Stomach (tissue), 9 donors: ENCODE measurements around the gene GRXCR2. TPM values are rescaled to one million over a fixed set of nuclear protein-coding genes. Genes with fewer than 3 reads are reported as not detected.

Experiments used
- DNase-seq, 2 donors: peaks; one replicate each; pipeline versions ENCODE4 v3.0.0 to v3.0.0-alpha.2; 2013 to 2019
- H3K27ac ChIP-seq, 5 donors: fragments of 200-600 bp in 4 of 5; sonication (generic) in 4 of 5; one replicate each; pipeline ENCODE4 v1.5.1; 2013 to 2019; ENCODE audit warnings: mild to moderate bottlenecking in 1 of 5, moderate library complexity in 1 of 5
- H3K27me3 ChIP-seq, 3 donors: fragments of 200-600 bp; sonication (generic); one replicate each; pipeline ENCODE4 v1.5.1; 2017 to 2019; ENCODE audit warnings: mixed run types in 1 of 3
- H3K36me3 ChIP-seq, 4 donors: fragments of 200-600 bp; sonication (generic); 1 replicate in 3 of 4; 2 replicates in 1 of 4; pipeline ENCODE4 v1.5.1; 2016 to 2019
- H3K4me1 ChIP-seq, 4 donors: fragments of 200-600 bp; sonication (generic); one replicate each; pipeline ENCODE4 v1.5.1; 2016 to 2019
- H3K4me3 ChIP-seq, 4 donors: fragments of 200-600 bp; sonication (generic) in 3 of 4; one replicate each; pipeline ENCODE4 v1.5.1; 2016 to 2019; ENCODE audit warnings: mild to moderate bottlenecking in 1 of 4
- H3K9me3 ChIP-seq, 4 donors: fragments of 200-600 bp; sonication (generic); one replicate each; pipeline ENCODE4 v1.5.1; 2016 to 2019
- CTCF ChIP-seq, 7 experiments: fragments of 450-650 bp in 4 of 7; fragments of 200-600 bp in 3 of 7; sonication (generic) in 3 of 7; IDR thresholded peaks; one replicate each; pipeline ENCODE4 v1.5.1; 2016 to 2019; ENCODE audit warnings: antibody characterized with exemption in 7 of 7, control low read depth in 2 of 7, mild to moderate bottlenecking in 1 of 7
- EP300 ChIP-seq: sonication (generic); formaldehyde crosslinking; IDR thresholded peaks from one replicate; pipeline ENCODE4 v1.6.1; 2017; ENCODE audit warnings: antibody characterized with exemption
- POLR2A ChIP-seq, 4 donors: fragments of 450-650 bp; IDR thresholded peaks; one replicate each; pipeline ENCODE4 v1.6.1; 2016; ENCODE audit warnings: antibody characterized with exemption in 4 of 4, control low read depth in 2 of 4, mild to moderate bottlenecking in 1 of 4, moderate library complexity in 1 of 4
- POLR2AphosphoS5 ChIP-seq, 3 donors: sonication (generic); formaldehyde crosslinking; IDR thresholded peaks; one replicate each; pipeline ENCODE4 v1.6.1; 2016; ENCODE audit warnings: antibody characterized with exemption in 3 of 3
- WGBS, 5 donors: extraction: QIAGEN DNeasy Blood & Tissue Kit in 3 of 5; methylation state at CpG; one replicate each; pipeline versions ENCODE4 v1.1.5 to v1.1.7; 2013 to 2018; 5-methylcytosine and 5-hydroxymethylcytosine counted together
- intact Hi-C: fragments of 100-400 bp; cut with DNase I; formaldehyde crosslinking; loops from one replicate; pipeline ENCODE4 v1.15.1; 2023; ENCODE audit warnings: low total_unique reads
- polyA plus RNA-seq, 3 donors: library from polyadenylated mRNA; stranded (reverse); fragments of 200-250 nt; gene quantifications; one replicate each; pipeline ENCODE4 v1.2.3, GENCODE V29; 2013
- total RNA-seq, 5 donors: library from RNA; depleted of rRNA; stranded (reverse); fragments of >200 nt; gene quantifications; one replicate each; pipeline versions ENCODE4 v1.1.0 to v1.2.3, GENCODE V29; 2014 to 2016
- donor health status: healthy with polysubstance abuse.
- donor health status: Bipolar disorder and iron deficiency.
- donor health status: healthy.

The GRXCR2 gene
- total and polyA plus RNA-seq, 8 donors, result not detected

DNA sequence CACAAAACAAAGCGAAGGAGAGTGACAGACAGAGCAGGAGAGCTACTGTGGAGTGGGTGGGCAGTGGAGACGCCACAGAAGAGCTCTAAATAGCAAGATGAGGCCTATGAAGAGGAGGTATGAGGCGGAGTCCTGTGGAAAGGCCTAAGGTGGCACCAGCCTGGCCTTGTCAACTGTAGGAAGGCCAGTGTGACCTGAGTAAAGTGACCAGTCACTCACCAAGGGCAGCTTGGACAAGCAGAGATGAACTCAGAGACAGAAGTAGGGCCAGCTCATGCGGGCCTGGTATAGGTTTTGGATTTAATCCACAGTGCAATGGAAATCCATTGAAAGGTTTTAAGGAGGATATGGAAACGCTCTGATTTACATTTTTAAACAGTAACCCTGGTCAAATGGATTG is 39.8 kb upstream of the GRXCR2 start:
- no peak overlapping the region for H3K27ac ChIP-seq
- no peaks in the 10 kb centered on the region for H3K4me1 ChIP-seq
- H3K36me3 ChIP-seq, result no peaks in the 10 kb centered on the region
- no peak for DNase-seq
- intact Hi-C loops, result no loop called here
- no peaks in the 10 kb centered on the region for H3K9me3 ChIP-seq
- no peak for TF ChIP-seq POLR2A (IDR thresholded peaks at IDR 0.05)
- H3K4me3 ChIP-seq, result no peak overlapping the region
- 86 to 89% (median 89%) methylated on average over 5 of the region's 5 CpGs for WGBS, 5 donors
- H3K27me3 ChIP-seq, result no peaks in the 10 kb centered on the region

DNA sequence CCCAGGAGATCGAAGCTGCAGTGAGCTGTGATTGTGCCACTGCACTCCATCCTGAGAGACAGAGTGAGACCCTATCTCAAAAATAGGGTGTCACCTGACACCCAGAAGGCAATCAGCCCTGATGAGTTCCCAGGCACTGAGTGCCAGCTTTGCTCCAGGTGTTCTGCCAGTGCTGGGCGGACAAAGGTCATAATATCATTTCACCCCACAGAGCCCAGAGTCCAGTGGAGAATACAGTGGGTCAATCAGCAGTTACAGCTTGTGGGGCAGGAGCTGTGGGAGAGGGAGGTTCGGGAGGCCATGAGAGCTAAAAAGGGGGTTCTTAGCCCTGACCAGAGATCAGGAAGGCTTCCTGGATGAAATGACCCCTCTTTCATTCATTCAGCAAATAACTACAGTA is 39.2 kb upstream of the GRXCR2 start:
- TF ChIP-seq POLR2A (IDR thresholded peaks at IDR 0.05), result no peak
- TF ChIP-seq POLR2AphosphoS5 (IDR thresholded peaks at IDR 0.05), result no peak
- no peak for TF ChIP-seq CTCF (IDR thresholded peaks at IDR 0.05)
- no peak for TF ChIP-seq EP300

DNA sequence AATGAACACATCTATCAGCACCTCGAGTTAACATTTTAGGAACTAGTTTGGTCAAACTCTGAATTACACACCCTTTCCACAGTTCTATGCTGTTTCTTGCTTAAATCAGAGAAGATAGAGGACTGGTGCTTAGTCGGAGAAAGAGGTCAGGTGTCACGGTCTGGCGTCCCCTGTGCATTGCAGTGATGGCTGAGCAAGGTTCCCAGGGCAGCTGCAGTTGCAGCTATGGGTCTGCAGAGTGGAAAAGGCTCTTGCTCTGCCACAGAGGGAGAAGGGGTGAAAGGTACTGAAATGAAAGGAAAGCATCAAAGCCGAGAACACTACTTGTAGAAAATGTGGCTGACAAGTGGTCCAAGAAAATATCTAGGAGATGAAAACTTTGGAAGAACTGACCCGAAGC is 38.4 kb upstream of the GRXCR2 start:
- no peak overlapping the region for H3K4me3 ChIP-seq
- intact Hi-C loops, result no loop called here
- DNase-seq, result no peak
- no peaks in the 10 kb centered on the region for H3K27me3 ChIP-seq
- no peak overlapping the region for H3K27ac ChIP-seq
- H3K9me3 ChIP-seq, result no peaks in the 10 kb centered on the region
- no peaks in the 10 kb centered on the region for H3K36me3 ChIP-seq
- WGBS, 5 donors, result 66 to 84% (median 80%) methylated on average over 6 of the region's 6 CpGs
- H3K4me1 ChIP-seq, result no peaks in the 10 kb centered on the region
- TF ChIP-seq EP300, result no peak

More for the DNA sequence above, 39.2 kb upstream of the GRXCR2 start:
- 77 to 89% (median 80%) methylated on average over 3 of the region's 3 CpGs for WGBS, 5 donors
- Histone ChIP-seq H3K4me1 (no peaks in the 10 kb centered on the region), H3K27ac (no peak overlapping the region), H3K27me3 (no peaks in the 10 kb centered on the region), H3K9me3 (no peaks in the 10 kb centered on the region), H3K36me3 (no peaks in the 10 kb centered on the region), H3K4me3 (no peak overlapping the region)
- no peak for DNase-seq
- intact Hi-C loops, result no loop called here

GRCh38 chr5:145908206-145908960 is 35.6 kb upstream of the GRXCR2 start:
- no peak for DNase-seq
- Histone ChIP-seq H3K27ac (no peak overlapping the region), H3K4me3 (no peak overlapping the region), H3K4me1 (peaks cover 0 to 9% (median 3%) of the 10 kb centered on the region in 4 donors), H3K27me3 (no peaks in the 10 kb centered on the region), H3K9me3 (no peaks in the 10 kb centered on the region), H3K36me3 (no peaks in the 10 kb centered on the region)
- TF ChIP-seq EP300 (no peak), POLR2AphosphoS5 (IDR thresholded peaks at IDR 0.05) (no peak), CTCF (IDR thresholded peaks at IDR 0.05) (peak in 1 of 7 experiments; percentile 17), POLR2A (IDR thresholded peaks at IDR 0.05) (no peak)
- whole genome bisulfite sequencing, 5 donors, result 63 to 71% (median 64%) methylated on average over 3 of the region's 3 CpGs
- intact Hi-C loops, result no loop called here

DNA sequence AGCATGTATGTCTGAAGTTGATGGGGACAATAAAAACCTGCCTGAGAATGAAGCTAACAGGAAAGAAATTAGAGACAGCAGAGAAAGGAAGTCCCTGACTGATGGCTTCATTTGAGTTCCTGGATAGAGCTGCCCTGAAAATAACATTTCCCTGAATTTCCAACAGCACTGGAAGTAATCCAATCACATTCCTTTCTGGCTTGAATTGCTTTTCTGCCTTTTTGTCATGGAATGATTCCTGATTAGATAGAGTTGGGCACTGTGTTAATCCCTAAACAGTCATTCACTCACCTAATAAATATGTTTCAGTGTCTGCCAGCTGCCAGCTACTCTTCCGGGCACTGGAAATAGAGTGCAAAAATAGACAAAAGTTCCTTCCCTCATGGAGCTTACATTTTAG is 33.6 kb upstream of the GRXCR2 start:
- WGBS, 5 donors, result 59 to 72% (median 67%) methylated on average over 1 of the region's 1 CpG
- H3K27me3 ChIP-seq, result no peaks in the 10 kb centered on the region
- no peak overlapping the region for H3K4me3 ChIP-seq
- intact Hi-C loops, result no loop called here
- DNase-seq, result no peak
- H3K4me1 ChIP-seq, result peaks cover 0 to 9% (median 3%) of the 10 kb centered on the region in 4 donors
- no peaks in the 10 kb centered on the region for H3K36me3 ChIP-seq
- TF ChIP-seq CTCF (IDR thresholded peaks at IDR 0.05), result no peak
- TF ChIP-seq EP300, result no peak
- TF ChIP-seq POLR2A (IDR thresholded peaks at IDR 0.05), result no peak
- TF ChIP-seq POLR2AphosphoS5 (IDR thresholded peaks at IDR 0.05), result no peak
- H3K27ac ChIP-seq, result no peak overlapping the region
- no peaks in the 10 kb centered on the region for H3K9me3 ChIP-seq
